ENCODE data around the gene NFKB2.

- no peak for TF ChIP-seq CTCF (IDR thresholded peaks at IDR 0.05)
- peak; percentile 42 for TF ChIP-seq EZH2 (IDR thresholded peaks at IDR 0.05)
- no peak for TF ChIP-seq EZH2phosphoT487 (IDR thresholded peaks at IDR 0.05)
Measured at GRCh38 chr10:102434394-102435132, 39.1 kb downstream of the NFKB2 start.
